GM18858 (cell line): ENCODE results near the gene TRDN.

Source experiments
- ATAC-seq: cut with Tn5 transposase; IDR thresholded peaks from one replicate; pipeline ENCODE4 v1.9.1; 2021; ENCODE audit not compliant: unreplicated experiment

The TRDN gene

GRCh38 chr6:123418071-123418470 is 218.7 kb downstream of the TRDN start:
- no peak for ATAC-seq

GRCh38 chr6:123417535-123417934 is 219.2 kb downstream of the TRDN start:
- ATAC-seq: no peak

- ATAC-seq: peak; percentile 95
Observed at GRCh38 chr6:123415844-123416468, 220.8 kb downstream of the TRDN start.

GRCh38 chr6:123404975-123405374 is 231.8 kb downstream of the TRDN start:
- no peak for ATAC-seq

- peak; percentile 89 for ATAC-seq
Observed at GRCh38 chr6:123402052-123402451, 234.7 kb downstream of the TRDN start.

- ATAC-seq: no peak
Observed at GRCh38 chr6:123398072-123398471, 238.7 kb downstream of the TRDN start.

- no peak for ATAC-seq
Observed at GRCh38 chr6:123393331-123393730, 243.4 kb downstream of the TRDN start.

GRCh38 chr6:123383718-123384117 is 253.0 kb downstream of the TRDN start:
- ATAC-seq: no peak

- ATAC-seq: no peak
Observed at GRCh38 chr6:123380257-123380656, 256.5 kb downstream of the TRDN start.

GRCh38 chr6:123372737-123373136 is 264.0 kb downstream of the TRDN start:
- no peak for ATAC-seq

- ATAC-seq: no peak
Observed at GRCh38 chr6:123363912-123364311, 272.8 kb downstream of the TRDN start.

GRCh38 chr6:123360359-123360758 is 276.4 kb downstream of the TRDN start:
- ATAC-seq: no peak

- ATAC-seq: no peak
Observed at GRCh38 chr6:123352705-123353104, 284.0 kb downstream of the TRDN start.

- ATAC-seq: no peak
Observed at GRCh38 chr6:123352279-123352678, 284.5 kb downstream of the TRDN start.

GRCh38 chr6:123343836-123344235 is 292.9 kb downstream of the TRDN start:
- no peak for ATAC-seq

GRCh38 chr6:123338394-123338793 is 298.4 kb downstream of the TRDN start:
- ATAC-seq: no peak

- ATAC-seq: no peak
Observed at GRCh38 chr6:123333000-123333756, 303.6 kb downstream of the TRDN start.

GRCh38 chr6:123332070-123332469 is 304.7 kb downstream of the TRDN start:
- ATAC-seq: no peak

- ATAC-seq: no peak
Observed at GRCh38 chr6:123329337-123329736, 307.4 kb downstream of the TRDN start.

- no peak for ATAC-seq
Observed at GRCh38 chr6:123323452-123324329, 313.1 kb downstream of the TRDN start.

GRCh38 chr6:123321020-123321419 is 315.7 kb downstream of the TRDN start:
- ATAC-seq: no peak
